Measurements from ENCODE around the gene C1QTNF9B.

C1QTNF9B gene

DNA sequence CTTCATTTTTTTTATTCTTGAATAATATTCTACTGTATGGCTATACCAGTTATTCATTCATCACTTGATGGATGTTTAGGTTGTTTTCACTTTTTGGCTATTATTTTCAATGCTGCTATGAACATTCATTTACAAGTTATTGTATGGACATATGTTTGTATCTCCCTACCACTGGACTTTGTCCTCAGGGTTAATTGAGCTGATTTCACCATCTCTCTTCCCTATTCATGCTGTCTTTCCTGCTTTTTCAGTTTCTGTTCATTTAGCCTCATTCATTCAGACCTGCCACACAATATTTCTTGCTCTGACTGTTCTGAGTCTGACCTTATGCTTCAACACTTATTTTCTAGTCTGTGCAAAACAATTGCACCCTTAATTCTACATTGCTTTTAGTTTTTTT lies 12.3 kb upstream of the C1QTNF9B start:
- TF ChIP-seq, protein P1, sequence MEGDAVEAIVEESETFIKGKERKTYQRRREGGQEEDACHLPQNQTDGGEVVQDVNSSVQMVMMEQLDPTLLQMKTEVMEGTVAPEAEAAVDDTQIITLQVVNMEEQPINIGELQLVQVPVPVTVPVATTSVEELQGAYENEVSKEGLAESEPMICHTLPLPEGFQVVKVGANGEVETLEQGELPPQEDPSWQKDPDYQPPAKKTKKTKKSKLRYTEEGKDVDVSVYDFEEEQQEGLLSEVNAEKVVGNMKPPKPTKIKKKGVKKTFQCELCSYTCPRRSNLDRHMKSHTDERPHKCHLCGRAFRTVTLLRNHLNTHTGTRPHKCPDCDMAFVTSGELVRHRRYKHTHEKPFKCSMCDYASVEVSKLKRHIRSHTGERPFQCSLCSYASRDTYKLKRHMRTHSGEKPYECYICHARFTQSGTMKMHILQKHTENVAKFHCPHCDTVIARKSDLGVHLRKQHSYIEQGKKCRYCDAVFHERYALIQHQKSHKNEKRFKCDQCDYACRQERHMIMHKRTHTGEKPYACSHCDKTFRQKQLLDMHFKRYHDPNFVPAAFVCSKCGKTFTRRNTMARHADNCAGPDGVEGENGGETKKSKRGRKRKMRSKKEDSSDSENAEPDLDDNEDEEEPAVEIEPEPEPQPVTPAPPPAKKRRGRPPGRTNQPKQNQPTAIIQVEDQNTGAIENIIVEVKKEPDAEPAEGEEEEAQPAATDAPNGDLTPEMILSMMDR (IDR thresholded peaks at IDR 0.05) = no peak

DNA sequence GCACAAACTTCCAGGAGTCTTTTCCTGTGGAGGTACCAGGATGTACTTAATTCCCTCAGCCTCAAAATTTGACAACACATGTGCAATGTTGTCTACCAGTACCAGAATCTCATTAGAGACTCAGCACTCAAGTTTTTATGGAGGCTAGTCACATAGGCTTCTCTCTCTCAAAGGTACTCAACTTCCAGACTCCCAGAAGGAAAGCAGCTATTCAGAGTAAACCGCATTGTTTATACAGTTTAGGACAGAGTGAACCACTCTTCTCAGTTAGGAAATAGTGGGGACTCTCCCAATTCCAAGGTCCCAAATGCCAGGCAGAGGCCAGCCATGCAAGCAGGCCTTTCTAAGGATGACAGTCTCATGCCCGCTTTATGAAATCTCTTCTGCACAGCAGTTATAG lies 8.5 kb upstream of the C1QTNF9B start:
- Histone ChIP-seq H3K4me1 (no peaks in the 10 kb centered on the region), H3K27me3 (ENCODE audit: control insufficient read depth, insufficient read depth, low read length) (no peaks in the 10 kb centered on the region), H3K4me3 (ENCODE audit: low read depth, low read length) (no peak overlapping the region), H3K27ac (no peak overlapping the region), H3K36me3 (ENCODE audit: control insufficient read depth, insufficient read depth, low read length) (no peaks in the 10 kb centered on the region), H2AFZ (no peak overlapping the region), H3K79me2 (no peaks in the 10 kb centered on the region), H3K9ac (no peak overlapping the region), H3K9me3 (ENCODE audit: control insufficient read depth, low read length) (no peaks in the 10 kb centered on the region), H3K4me2 (ENCODE audit: low read length) (no peak overlapping the region)
- TF ChIP-seq, protein P1 (IDR thresholded peaks at IDR 0.05) = no peak

More for the DNA sequence above, 12.3 kb upstream of the C1QTNF9B start:
- Histone ChIP-seq H3K36me3 (ENCODE audit: control insufficient read depth, insufficient read depth, low read length) (no peaks in the 10 kb centered on the region), H3K4me1 (no peaks in the 10 kb centered on the region), H3K27me3 (ENCODE audit: control insufficient read depth, insufficient read depth, low read length) (no peaks in the 10 kb centered on the region), H3K79me2 (no peaks in the 10 kb centered on the region), H3K4me3 (ENCODE audit: low read depth, low read length) (no peak overlapping the region), H2AFZ (no peak overlapping the region), H3K9ac (no peak overlapping the region), H3K4me2 (ENCODE audit: low read length) (no peak overlapping the region), H3K27ac (no peak overlapping the region), H3K9me3 (ENCODE audit: control insufficient read depth, low read length) (no peaks in the 10 kb centered on the region)

DNA sequence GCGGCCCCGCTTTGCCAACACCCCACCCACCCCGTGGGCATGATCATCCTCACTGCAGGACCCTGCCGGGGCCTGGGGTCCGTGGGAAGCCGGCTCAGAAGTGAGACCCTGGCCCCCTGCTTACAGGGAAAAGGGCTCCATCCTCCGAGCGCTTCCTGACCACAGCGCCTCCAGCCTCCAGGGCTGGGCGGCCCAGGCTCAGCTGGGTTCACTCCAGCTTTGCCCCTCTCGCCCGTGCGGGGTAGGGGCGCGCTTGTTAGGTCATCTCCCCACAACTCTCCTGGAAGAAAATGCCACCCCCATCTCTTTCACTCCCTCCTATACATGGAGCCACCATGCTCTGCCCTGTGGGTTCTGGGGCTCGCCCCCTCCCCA lies 6.6 kb upstream of the C1QTNF9B start:
- no peak overlapping the region for H3K4me2 ChIP-seq (ENCODE audit: low read length)
- no peaks in the 10 kb centered on the region for H3K36me3 ChIP-seq (ENCODE audit: control insufficient read depth, insufficient read depth, low read length)
- no peak overlapping the region for H3K27ac ChIP-seq
- no peak overlapping the region for H3K4me3 ChIP-seq (ENCODE audit: low read depth, low read length)
- no peaks in the 10 kb centered on the region for H3K9me3 ChIP-seq (ENCODE audit: control insufficient read depth, low read length)
- TF ChIP-seq, protein P1 (IDR thresholded peaks at IDR 0.05) = no peak
- H2AFZ ChIP-seq = no peak overlapping the region
- no peaks in the 10 kb centered on the region for H3K4me1 ChIP-seq
- H3K9ac ChIP-seq = no peak overlapping the region
- no peaks in the 10 kb centered on the region for H3K79me2 ChIP-seq
- H3K27me3 ChIP-seq (ENCODE audit: control insufficient read depth, insufficient read depth, low read length) = no peaks in the 10 kb centered on the region

DNA sequence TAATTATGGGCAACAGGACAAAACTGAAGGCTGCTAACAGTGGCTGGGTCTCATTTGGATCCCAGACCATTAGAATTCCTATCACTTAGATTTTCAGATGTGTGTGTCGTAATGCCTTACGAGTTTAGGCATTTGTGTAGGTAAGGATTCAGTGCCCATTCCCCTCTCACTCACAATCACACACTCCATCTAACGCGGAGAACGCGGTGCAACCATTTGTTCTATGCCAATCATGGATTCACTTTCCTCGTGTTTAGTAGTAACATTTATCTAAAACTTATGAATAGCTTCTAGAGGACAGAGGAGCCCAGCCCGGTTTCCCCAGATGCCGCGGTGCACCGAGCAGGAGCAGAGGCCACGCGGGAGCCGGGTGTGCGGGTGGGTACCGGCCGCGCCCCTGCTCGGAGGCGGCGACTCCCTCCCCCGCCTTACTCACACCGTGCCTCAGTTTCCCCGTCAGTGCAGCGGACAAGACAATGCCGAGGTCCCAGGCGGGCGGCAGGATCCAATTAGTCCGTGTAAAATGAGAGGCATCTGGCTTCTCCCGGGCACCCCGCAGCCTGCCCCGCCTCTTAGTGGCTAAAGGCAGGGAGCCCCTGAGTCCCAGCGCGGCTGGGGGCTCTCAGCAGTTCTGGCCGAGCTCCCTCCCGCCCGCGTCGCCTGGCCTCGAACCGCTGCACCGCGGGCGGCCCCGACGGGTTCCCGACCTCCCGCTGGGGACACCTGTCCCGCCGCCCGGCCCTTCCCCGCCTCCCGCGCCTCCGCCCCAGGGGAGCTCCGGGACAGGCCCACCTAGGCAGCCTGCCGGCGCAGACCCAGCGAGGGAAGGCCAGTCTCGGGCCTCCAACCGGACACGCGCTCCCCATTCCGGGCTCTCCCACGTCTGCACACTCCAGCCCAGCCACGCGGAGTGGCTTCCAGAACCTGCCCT lies 5.9 kb upstream of the C1QTNF9B start:
- no peak overlapping the region for H3K27ac ChIP-seq

More for the DNA sequence above, 5.9 kb upstream of the C1QTNF9B start:
- Histone ChIP-seq H3K4me1 (no peaks in the 10 kb centered on the region), H2AFZ (no peak overlapping the region), H3K27me3 (ENCODE audit: control insufficient read depth, insufficient read depth, low read length) (no peaks in the 10 kb centered on the region), H3K4me2 (ENCODE audit: low read length) (no peak overlapping the region), H3K9me3 (ENCODE audit: control insufficient read depth, low read length) (no peaks in the 10 kb centered on the region), H3K79me2 (no peaks in the 10 kb centered on the region), H3K9ac (no peak overlapping the region), H3K4me3 (ENCODE audit: low read depth, low read length) (no peak overlapping the region), H3K36me3 (ENCODE audit: control insufficient read depth, insufficient read depth, low read length) (no peaks in the 10 kb centered on the region)
- TF ChIP-seq, protein P1 (IDR thresholded peaks at IDR 0.05) = no peak

Data from parathyroid adenoma (tissue), 2 donors.